ENCODE measurements around the gene NAT14.

GRCh38 chr19:55500368-55500952 lies 15.5 kb downstream of the NAT14 start:
- TF ChIP-seq CTCF (IDR thresholded peaks at IDR 0.05; ENCODE audit: extremely low read depth in 1 of 2, insufficient read depth in 1 of 2, low read depth in 1 of 2, low read length in 2 of 2) (no peak), POLR2AphosphoS5 (IDR thresholded peaks at IDR 0.05; ENCODE audit: insufficient read depth, low read depth, low read length) (no peak), POLR2A (IDR thresholded peaks at IDR 0.05; ENCODE audit: low read depth, low read length) (no peak), MYC (IDR thresholded peaks at IDR 0.05; ENCODE audit: low read depth, low read length) (no peak), EZH2 (IDR thresholded peaks at IDR 0.05; ENCODE audit: borderline replicate concordance, low read depth, low read length, severe bottlenecking) (no peak), MAX (IDR thresholded peaks at IDR 0.05; ENCODE audit: insufficient read depth, insufficient read length) (no peak), JUN (IDR thresholded peaks at IDR 0.05; ENCODE audit: borderline replicate concordance, insufficient read depth, insufficient read length, low read depth) (no peak)
